Measurements from ENCODE around the gene ZNF710.

DNA sequence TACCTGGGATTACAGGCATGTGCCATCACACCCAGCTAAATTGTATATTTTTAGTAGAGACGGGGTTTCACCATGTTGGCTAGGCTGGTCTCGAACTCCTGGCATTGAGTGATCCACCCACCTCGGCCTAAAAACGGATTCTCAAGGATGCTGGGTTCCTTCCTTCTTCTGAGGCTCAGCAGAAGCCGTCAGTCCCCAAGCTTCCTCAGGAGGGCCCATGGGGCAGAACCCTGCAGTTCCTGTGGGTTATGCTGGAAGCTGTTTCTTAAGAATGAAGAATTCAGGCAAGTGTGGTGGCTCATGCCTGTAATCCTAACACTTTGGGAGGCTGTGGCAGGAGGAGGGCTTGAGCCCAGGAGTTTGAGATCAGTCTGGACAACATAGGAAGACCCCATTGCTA is 29.0 kb upstream of the ZNF710 start:
- TF ChIP-seq RAD21 (IDR thresholded peaks at IDR 0.05 in 1 of 2, conservative IDR thresholded peaks at IDR 0.05 in 1 of 2; ENCODE audit: low read depth in 2 of 2, low read length in 2 of 2) (no peak), SUZ12 (IDR thresholded peaks at IDR 0.05; ENCODE audit: low read length) (no peak)

Measured in H1 (cell line).